GM19324 (cell line): ENCODE data around the gene TRAF2.

ENCODE experiments used
- ATAC-seq: cut with Tn5 transposase; IDR thresholded peaks from one replicate; pipeline ENCODE4 v1.9.1; 2021; ENCODE audit warnings: mild to moderate bottlenecking, moderate library complexity; ENCODE audit not compliant: unreplicated experiment, low FRiP score

Gene TRAF2

GRCh38 chr9:136973618-136974617, 87.6 kb downstream of the TRAF2 start:
- no peak for ATAC-seq

GRCh38 chr9:136974817-136975535, 88.7 kb downstream of the TRAF2 start:
- ATAC-seq = no peak

- ATAC-seq = no peak
These were observed 89.3 kb downstream of the TRAF2 start for GRCh38 chr9:136975644-136976043.
